K562 (cell line): ENCODE measurements around the gene CCDC34. TPM values are rescaled to one million over a fixed set of nuclear protein-coding genes. Genes with fewer than 3 reads are reported as not detected.

Source experiments
- BRF2 ChIP-seq: IDR thresholded peaks from 3 replicates; pipeline ENCODE4 v1.6.1; 2011; ENCODE audit warnings: borderline replicate concordance, mild to moderate bottlenecking; ENCODE audit not compliant: insufficient read length, insufficient read depth
- EGR1 ChIP-seq: fragments of 450-650 bp; conservative IDR thresholded peaks from 2 replicates; pipeline ENCODE4 v1.6.1; 2017; ENCODE audit warnings: mild to moderate bottlenecking
- GATAD2B ChIP-seq: fragments of 450-650 bp; IDR thresholded peaks from 2 replicates; pipeline ENCODE4 v1.6.1; 2017; ENCODE audit warnings: mild to moderate bottlenecking, borderline replicate concordance
- HDAC8 ChIP-seq: fragments of 450-650 bp; IDR thresholded peaks from 2 replicates; pipeline ENCODE4 v1.6.1; 2016; ENCODE audit warnings: mild to moderate bottlenecking, missing genetic modification characterization, moderate library complexity, missing compliant biosample characterization
- HEY1 ChIP-seq: fragments of 250-450 bp; sonication (Bioruptor Pico); IDR thresholded peaks from 2 replicates; pipeline ENCODE4 v1.5.0; 2020; ENCODE audit warnings: mild to moderate bottlenecking, moderate library complexity, borderline replicate concordance
- HNRNPK ChIP-seq: fragments of 200-400 bp; formaldehyde crosslinking; IDR thresholded peaks from one replicate; pipeline ENCODE4 v1.6.1; 2018; ENCODE audit warnings: mild to moderate bottlenecking, low read depth, low read length; ENCODE audit not compliant: poor library complexity, severe bottlenecking
- JUN ChIP-seq, 2 experiments: sonication (generic) in 1 of 2; formaldehyde crosslinking in 1 of 2; IDR thresholded peaks; 2 replicates each; pipeline versions ENCODE4 v1.6.1 to v1.8.0; 2012 to 2022; ENCODE audit warnings: borderline replicate concordance in 2 of 2, mild to moderate bottlenecking in 2 of 2, improper control_type of control experiment in 1 of 2, low read depth in 1 of 2, low read length in 1 of 2, missing genetic modification reagents in 1 of 2
- JUND ChIP-seq, 2 experiments: IDR thresholded peaks; 2 replicates in 1 of 2; 3 replicates in 1 of 2; pipeline ENCODE4 v1.6.1; 2011; ENCODE audit warnings: borderline replicate concordance in 2 of 2, low read depth in 2 of 2, low read length in 2 of 2, improper control_type of control experiment in 1 of 2, missing biosample characterization in 1 of 2, missing genetic modification characterization in 1 of 2, missing genetic modification reagents in 1 of 2
- LCOR ChIP-seq: sonication (generic); formaldehyde crosslinking; IDR thresholded peaks from 2 replicates; pipeline ENCODE4 v1.8.0; 2022; ENCODE audit warnings: mild to moderate bottlenecking, missing genetic modification reagents
- MCM2 ChIP-seq: fragments of 450-650 bp; IDR thresholded peaks from 2 replicates; pipeline ENCODE4 v1.6.1; 2017; ENCODE audit warnings: low read depth, mild to moderate bottlenecking
- MTA2 ChIP-seq: fragments of 450-650 bp; IDR thresholded peaks from 2 replicates; pipeline ENCODE4 v1.6.1; 2016; ENCODE audit warnings: low read depth
- PCBP2 ChIP-seq: fragments of 200-400 bp; formaldehyde crosslinking; IDR thresholded peaks from 2 replicates; pipeline ENCODE4 v1.6.1; 2018; ENCODE audit warnings: low read length, low read depth, mild to moderate bottlenecking, moderate library complexity; ENCODE audit not compliant: poor library complexity, severe bottlenecking
- PHF21A ChIP-seq: fragments of 450-650 bp; IDR thresholded peaks from 2 replicates; pipeline ENCODE4 v1.6.1; 2017; ENCODE audit warnings: low read depth, borderline replicate concordance
- SFPQ ChIP-seq: fragments of 200-400 bp; formaldehyde crosslinking; IDR thresholded peaks from 2 replicates; pipeline ENCODE4 v1.6.1; 2017; ENCODE audit warnings: mild to moderate bottlenecking, low read depth, low read length, moderate library complexity
- TCF15 ChIP-seq: fragments of 250-450 bp; sonication (Bioruptor Pico); IDR thresholded peaks from 2 replicates; pipeline ENCODE4 v1.8.0; 2022; ENCODE audit warnings: moderate library complexity, mild to moderate bottlenecking, inconsistent platforms
- YY1 ChIP-seq, 3 experiments: IDR thresholded peaks; 2 replicates each; pipeline ENCODE4 v1.6.1; 2011; ENCODE audit warnings: low read length in 2 of 3, mild to moderate bottlenecking in 2 of 3, moderate library complexity in 2 of 3, borderline replicate concordance in 1 of 3, control low read depth in 1 of 3, low read depth in 1 of 3; ENCODE audit not compliant: insufficient read depth in 3 of 3, insufficient replicate concordance in 2 of 3, control insufficient read depth in 1 of 3, insufficient read length in 1 of 3; ENCODE audit errors: extremely low read depth in 1 of 3
- ZFX ChIP-seq: sonication (generic); formaldehyde crosslinking; IDR thresholded peaks from 2 replicates; pipeline ENCODE4 v1.8.0; 2022; ENCODE audit warnings: mild to moderate bottlenecking, missing genetic modification reagents, moderate library complexity
- ZNF584 ChIP-seq: fragments of 200-800 bp; sonication (Bioruptor generic); IDR thresholded peaks from 2 replicates; pipeline ENCODE4 v1.6.1; 2016; ENCODE audit warnings: low read depth, mild to moderate bottlenecking, missing genetic modification characterization, missing compliant biosample characterization
- ZNF699 ChIP-seq: fragments of 250-450 bp; sonication (Bioruptor Pico); IDR thresholded peaks from 2 replicates; pipeline ENCODE4 v1.8.0; 2021; ENCODE audit warnings: mild to moderate bottlenecking, moderate library complexity; ENCODE audit not compliant: insufficient replicate concordance
- ZNF77 ChIP-seq: fragments of 250-450 bp; sonication (Bioruptor Pico); IDR thresholded peaks from 2 replicates; pipeline ENCODE4 v1.5.0; 2020
- polyA plus RNA-seq, 8 experiments: library from polyadenylated mRNA; depleted of rRNA in 4 of 8; stranded (reverse) in 5 of 8; unstranded in 3 of 8; fragments of >200 nt; fragmentation: Nextera tagmentation in 2 of 8; fragmentation: Illumina TruSeq in 1 of 8; extraction: Ambion mirVana in 2 of 8; extraction: Trizol in 1 of 8; gene quantifications; 2 replicates each; pipeline versions ENCODE4 v1.2.1 to v1.2.3, GENCODE V29; 2011 to 2014; ENCODE audit warnings: inconsistent platforms in 1 of 8, missing spikeins in 1 of 8
- total RNA-seq, 7 experiments: library from RNA; depleted of rRNA in 6 of 7; stranded (reverse); fragments of >200 nt in 6 of 7; fragmentation: Illumina TruSeq in 2 of 7; extraction: Trizol in 2 of 7; gene quantifications; 2 replicates each; pipeline versions ENCODE4 v1.2.1 to v1.2.3, GENCODE V29; 2011 to 2021; ENCODE audit warnings: low replicate concordance in 1 of 7
- TF ChIP-seq, protein P1 (sequence below): IDR thresholded peaks from 2 replicates; pipeline ENCODE4 v1.6.1; 2011; ENCODE audit warnings: borderline replicate concordance, low read depth, mild to moderate bottlenecking, moderate library complexity, low read length; ENCODE audit not compliant: insufficient read depth, poor library complexity, severe bottlenecking

CCDC34 gene
- total and polyA plus RNA-seq, 9 of the 15 experiments (the other 6 are each of a cell fraction or from before 2014, with no cell fraction given) = 6.2 to 42.0 (median 15.7) TPM

- TF ChIP-seq, protein P1, sequence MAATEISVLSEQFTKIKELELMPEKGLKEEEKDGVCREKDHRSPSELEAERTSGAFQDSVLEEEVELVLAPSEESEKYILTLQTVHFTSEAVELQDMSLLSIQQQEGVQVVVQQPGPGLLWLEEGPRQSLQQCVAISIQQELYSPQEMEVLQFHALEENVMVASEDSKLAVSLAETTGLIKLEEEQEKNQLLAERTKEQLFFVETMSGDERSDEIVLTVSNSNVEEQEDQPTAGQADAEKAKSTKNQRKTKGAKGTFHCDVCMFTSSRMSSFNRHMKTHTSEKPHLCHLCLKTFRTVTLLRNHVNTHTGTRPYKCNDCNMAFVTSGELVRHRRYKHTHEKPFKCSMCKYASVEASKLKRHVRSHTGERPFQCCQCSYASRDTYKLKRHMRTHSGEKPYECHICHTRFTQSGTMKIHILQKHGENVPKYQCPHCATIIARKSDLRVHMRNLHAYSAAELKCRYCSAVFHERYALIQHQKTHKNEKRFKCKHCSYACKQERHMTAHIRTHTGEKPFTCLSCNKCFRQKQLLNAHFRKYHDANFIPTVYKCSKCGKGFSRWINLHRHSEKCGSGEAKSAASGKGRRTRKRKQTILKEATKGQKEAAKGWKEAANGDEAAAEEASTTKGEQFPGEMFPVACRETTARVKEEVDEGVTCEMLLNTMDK = no peak
- TF ChIP-seq BRF2 (no peak), GATAD2B (no peak), ZNF77 (CRISPR knock-in tag) (no peak), YY1 (IDR thresholded peaks at IDR 0.05; ENCODE audit: borderline replicate concordance in 1 of 3, control insufficient read depth in 1 of 3, extremely low read depth in 1 of 3, insufficient read depth in 3 of 3, insufficient read length in 1 of 3, insufficient replicate concordance in 2 of 3, low read depth in 1 of 3, low read length in 2 of 3) (no peak), HDAC8 (no peak), LCOR (no peak), ZFX (no peak), ZNF699 (no peak), JUND (IDR thresholded peaks at IDR 0.05; ENCODE audit: borderline replicate concordance, low read depth, low read length) (peak; percentile 81), JUND (tag; IDR thresholded peaks at IDR 0.05; ENCODE audit: borderline replicate concordance, low read depth, low read length) (no peak; the same call in 2 of the 3 replicates), HNRNPK (no peak), PCBP2 (no peak), MCM2 (no peak), SFPQ (no peak), EGR1 (peak; percentile 37; the same call in 1 of the 2 replicates), TCF15 (CRISPR knock-in tag) (no peak), MTA2 (0 out of 2 replicates have a peak, but pooled peaks have one; percentile 43), JUN (IDR thresholded peaks at IDR 0.05; ENCODE audit: borderline replicate concordance, low read depth, low read length) (0 out of 2 replicates have a peak, but pooled peaks have one; percentile 15), JUN (CRISPR knock-in tag; IDR thresholded peaks at IDR 0.05; ENCODE audit: borderline replicate concordance) (no peak), PHF21A (no peak), HEY1 (CRISPR knock-in tag) (no peak), ZNF584 (CRISPR knock-in tag) (no peak)
These were observed 25.0 kb upstream of the CCDC34 start (continued) for GRCh38 chr11:27388001-27388400.
